Mesangial cell (primary cell): ENCODE measurements around the gene ADH6. TPM values are rescaled to one million over a fixed set of nuclear protein-coding genes. Genes with fewer than 3 reads are reported as not detected.

Experiments used
- total RNA-seq: library from RNA; depleted of rRNA; stranded (reverse); fragments of >200 nt; gene quantifications from 2 replicates; pipeline ENCODE4 v1.2.3, GENCODE V29; 2015

The ADH6 gene
- 0.13 TPM in 1 of 2 replicates, not detected in the other for total RNA-seq

GRCh38 chr4:99219072-99219471 lies at the start of gene ADH6:
Gene ADH6 (minus strand): TSS chr4:99219246. CDS start chr4:99219152, 94 bp downstream.

Other genes with a start within 250 kb of the ADH6 start
- gene METAP1, start 223.5 kb downstream of the ADH6 start, total RNA-seq: 35.9 and 50.0 TPM in 2 replicates
- gene ADH5, start 130.5 kb downstream of the ADH6 start, total RNA-seq: 82.4 and 91.6 TPM in 2 replicates
- gene ADH4, start 74.9 kb downstream of the ADH6 start, total RNA-seq: not detected in 2 replicates
- not detected in 2 replicates for gene ADH1A, start 71.7 kb upstream of the ADH6 start, total RNA-seq
- not detected in 2 replicates for gene ADH1B, start 102.2 kb upstream of the ADH6 start, total RNA-seq
- gene ADH1C, start 133.5 kb upstream of the ADH6 start, total RNA-seq: not detected in 2 replicates
- gene ADH7, start 216.1 kb upstream of the ADH6 start, total RNA-seq: not detected in 2 replicates